Activated T-cell treated with anti-CD3 and anti-CD28 coated beads, Interleukin-2, amount 50 U/mL, for 24 hours (primary cell): ENCODE data around the gene SNRPD1.
"Not testable (repeated sequence)": the region's sequence is repeated elsewhere in the genome, so short reads cannot be mapped to it uniquely, and the experiment has no call there.

ENCODE experiments used
- DNase-seq: peaks from one replicate; pipeline ENCODE4 v3.0.0-alpha.2; 2020
- H3K27ac Mint-ChIP-seq: 2 replicates; pipeline ENCODE4 v1.8.0; 2020; ENCODE audit warnings: mild to moderate bottlenecking, mixed read lengths
- H3K27me3 Mint-ChIP-seq: 2 replicates; pipeline ENCODE4 v1.8.0; 2020; ENCODE audit warnings: mixed read lengths
- H3K36me3 Mint-ChIP-seq: 2 replicates; pipeline ENCODE4 v1.8.0; 2020; ENCODE audit warnings: low read depth, mixed read lengths
- H3K4me1 Mint-ChIP-seq: 2 replicates; pipeline ENCODE4 v1.8.0; 2020; ENCODE audit warnings: low read depth, mixed read lengths
- H3K4me3 Mint-ChIP-seq: 2 replicates; pipeline ENCODE4 v1.8.0; 2020; ENCODE audit warnings: mild to moderate bottlenecking, moderate library complexity, mixed read lengths
- H3K9me3 Mint-ChIP-seq: 2 replicates; pipeline ENCODE4 v1.8.0; 2020; ENCODE audit warnings: mixed read lengths

Gene SNRPD1

DNA sequence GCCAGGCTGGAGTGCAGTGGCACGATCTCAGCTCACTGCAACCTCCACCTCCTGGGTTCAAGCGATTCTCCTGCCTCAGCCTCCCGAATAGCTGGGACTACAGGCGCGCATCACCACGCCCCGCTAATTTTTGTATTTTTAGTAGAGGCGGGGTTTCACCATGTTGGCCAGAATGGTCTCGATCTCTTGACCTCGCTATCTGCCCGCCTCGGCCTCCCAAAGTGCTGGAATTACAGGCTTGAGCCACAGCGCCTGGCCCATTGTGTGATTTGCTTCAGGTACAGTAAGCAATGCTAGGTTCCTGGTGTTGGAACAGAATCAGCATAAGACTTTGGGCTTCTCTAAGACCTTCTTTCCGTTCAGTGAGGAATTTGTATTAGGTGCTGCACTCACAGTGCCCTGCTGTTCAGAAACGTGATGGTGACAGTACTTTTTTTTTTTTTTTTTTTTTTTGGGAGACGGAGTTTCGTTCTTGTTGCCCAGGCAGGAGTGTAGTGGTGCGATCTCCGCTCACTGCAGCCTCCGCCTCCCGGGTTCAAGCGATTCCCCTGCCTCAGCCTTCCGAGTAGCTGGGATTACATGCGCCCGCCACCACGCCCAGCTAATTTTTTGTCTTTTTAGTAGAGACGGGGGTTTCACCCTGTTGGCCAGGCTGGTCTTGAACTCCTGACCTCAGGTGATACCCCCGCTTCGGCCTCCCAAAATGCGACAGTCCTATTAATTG lies 551 bp upstream of the SNRPD1 start:
- H3K4me3 Mint-ChIP-seq: peak overlapping the region; percentile 95
- H3K4me1 Mint-ChIP-seq: peaks cover 26% of the 10 kb centered on the region
- H3K27ac Mint-ChIP-seq: peak overlapping the region; percentile 99
- not testable (repeated sequence) for H3K27me3 Mint-ChIP-seq, DNase-seq, H3K9me3 Mint-ChIP-seq
- H3K36me3 Mint-ChIP-seq: peaks cover 44% of the 10 kb centered on the region

DNA sequence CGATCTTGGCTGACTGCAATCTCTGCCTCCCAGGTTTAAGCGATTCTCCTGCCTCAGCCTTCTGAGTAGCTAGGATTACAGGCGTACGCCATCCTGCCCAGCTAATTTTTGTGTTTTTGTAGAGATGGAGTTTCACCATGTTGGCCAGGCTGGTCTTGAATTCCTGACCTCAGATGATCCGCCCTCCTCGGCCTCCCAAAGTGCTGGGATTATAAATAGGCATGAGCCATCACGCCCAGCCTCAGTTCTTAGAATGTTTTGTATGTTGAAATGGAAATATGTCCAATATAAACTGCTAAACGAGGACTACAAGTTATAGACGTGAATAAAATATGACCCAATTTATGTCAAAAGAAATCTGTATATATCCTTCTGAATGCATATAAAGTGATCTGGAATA lies 9.5 kb downstream of the SNRPD1 start:
- Mint-ChIP-seq H3K36me3 (peaks cover 83% of the 10 kb centered on the region), H3K4me1 (peaks cover 30% of the 10 kb centered on the region)
- not testable (repeated sequence) for H3K4me3 Mint-ChIP-seq, H3K9me3 Mint-ChIP-seq, H3K27me3 Mint-ChIP-seq, H3K27ac Mint-ChIP-seq, DNase-seq

DNA sequence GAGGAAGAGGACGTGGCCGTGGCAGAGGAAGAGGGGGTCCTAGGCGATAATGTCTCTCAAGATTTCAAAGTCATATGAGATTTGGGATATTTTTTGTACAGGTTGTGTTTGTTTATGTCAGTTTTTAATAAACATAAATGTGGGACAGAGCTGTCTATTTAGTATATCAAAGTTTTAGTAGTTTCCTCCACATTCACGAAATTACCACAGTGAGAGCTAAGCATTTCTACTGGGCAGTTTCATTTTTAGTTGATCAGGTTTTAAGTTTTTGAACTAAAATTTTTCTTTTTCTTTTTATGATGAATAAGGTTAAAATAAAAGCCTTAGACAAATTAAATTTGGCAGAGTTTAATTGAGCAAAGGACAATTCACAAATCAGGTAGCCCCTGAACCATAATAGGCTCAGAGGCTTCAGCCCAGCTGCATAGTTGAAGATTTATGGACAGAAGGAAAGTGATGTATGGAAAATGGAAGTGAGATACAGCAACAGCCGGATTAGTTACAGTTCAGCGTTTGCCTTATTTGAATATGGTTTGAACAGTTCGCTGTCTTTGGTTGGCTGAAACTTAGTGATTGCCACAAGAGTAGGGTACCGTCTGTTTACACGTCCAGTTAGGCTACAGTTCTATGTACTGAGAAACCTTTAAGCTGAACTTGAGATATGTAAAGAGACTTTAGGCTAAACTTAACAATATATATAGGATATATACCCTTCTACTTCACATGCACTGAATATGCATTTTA lies 17.1 kb downstream of the SNRPD1 start:
- no peak for DNase-seq
- H3K4me3 Mint-ChIP-seq: no peak overlapping the region
- peaks cover 90% of the 10 kb centered on the region for H3K36me3 Mint-ChIP-seq
- H3K4me1 Mint-ChIP-seq: peaks cover 17% of the 10 kb centered on the region
- H3K27ac Mint-ChIP-seq: peak overlapping the region; percentile 87
- no peaks in the 10 kb centered on the region for H3K9me3 Mint-ChIP-seq
- H3K27me3 Mint-ChIP-seq: no peaks in the 10 kb centered on the region

DNA sequence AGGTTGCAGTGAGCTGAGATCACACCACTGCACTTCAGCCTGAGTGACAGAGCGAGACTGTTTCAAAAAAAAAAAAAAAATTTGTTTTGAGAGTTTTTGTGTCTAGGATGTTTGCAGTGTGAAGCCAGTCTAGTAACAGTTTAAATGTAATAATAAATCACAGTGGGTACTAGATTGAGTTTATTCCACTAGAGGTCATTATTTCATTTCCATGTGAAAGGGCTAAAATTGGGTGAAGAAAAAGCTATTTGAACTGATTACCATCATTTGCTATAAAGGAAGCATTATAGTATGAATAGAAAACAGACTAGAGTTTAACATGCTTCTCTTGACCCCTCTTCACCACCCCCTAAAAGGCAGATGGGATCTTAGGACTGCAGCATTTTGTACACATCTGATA lies 20.3 kb downstream of the SNRPD1 start:
- Mint-ChIP-seq H3K4me3 (no peak overlapping the region), H3K4me1 (peaks cover 14% of the 10 kb centered on the region), H3K27ac (no peak overlapping the region), H3K27me3 (no peaks in the 10 kb centered on the region), H3K9me3 (no peaks in the 10 kb centered on the region), H3K36me3 (peaks cover 93% of the 10 kb centered on the region)
- no peak for DNase-seq

DNA sequence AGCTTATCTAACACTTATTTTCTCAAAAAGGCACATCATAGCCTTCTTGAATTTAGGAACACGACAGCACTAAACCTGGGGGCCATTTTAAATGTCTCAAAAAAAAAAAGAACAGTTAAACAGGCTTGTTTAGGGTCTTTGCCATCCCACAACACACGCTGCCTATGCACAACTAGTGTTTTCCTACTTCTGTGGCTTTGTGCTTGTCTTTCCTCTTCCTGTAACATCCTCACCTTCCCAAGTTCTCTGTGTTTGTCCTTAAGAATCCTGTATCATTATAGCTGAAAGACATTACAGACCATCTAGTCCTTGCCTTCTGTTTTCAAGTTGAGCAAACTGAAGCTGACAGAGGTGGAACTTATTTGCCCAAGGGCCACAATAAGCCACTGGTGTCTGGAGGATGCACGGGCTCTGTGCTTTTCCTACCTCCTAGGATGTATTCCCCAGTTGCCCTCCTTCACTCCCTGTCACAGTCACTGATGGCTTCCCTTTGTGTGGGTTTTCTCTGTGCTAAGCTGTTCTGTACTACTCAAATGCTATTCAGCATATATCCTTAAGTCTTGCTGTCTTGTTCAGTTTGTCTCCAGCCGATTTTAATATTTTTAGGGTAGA lies 22.6 kb downstream of the SNRPD1 start:
- H3K27ac Mint-ChIP-seq: peak overlapping the region; percentile 6
- no peak overlapping the region for H3K4me3 Mint-ChIP-seq
- no peak for DNase-seq
- peaks cover 82% of the 10 kb centered on the region for H3K36me3 Mint-ChIP-seq
- H3K9me3 Mint-ChIP-seq: no peaks in the 10 kb centered on the region
- peaks cover 10% of the 10 kb centered on the region for H3K4me1 Mint-ChIP-seq
- no peaks in the 10 kb centered on the region for H3K27me3 Mint-ChIP-seq

DNA sequence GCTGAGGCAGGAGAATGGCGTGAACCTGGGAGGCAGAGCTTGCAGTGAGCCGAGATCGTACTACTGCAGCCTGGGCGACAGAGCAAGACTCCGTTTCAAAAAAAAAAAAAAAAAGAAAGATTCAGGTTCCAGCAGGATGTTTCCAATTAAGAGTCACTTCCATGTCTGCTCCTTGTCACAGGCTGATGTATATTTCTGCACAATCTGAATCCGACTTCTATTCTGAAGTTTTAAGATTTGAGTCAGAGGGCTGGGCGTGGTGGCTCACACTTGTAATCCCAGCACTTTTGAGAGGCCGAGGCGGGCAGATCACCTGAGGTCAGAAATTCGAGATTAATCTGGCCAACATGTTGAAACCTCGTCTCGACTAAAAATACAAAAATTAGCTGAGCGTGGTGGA lies 24.7 kb downstream of the SNRPD1 start:
- Mint-ChIP-seq H3K27ac (no peak overlapping the region), H3K4me1 (peaks cover 10% of the 10 kb centered on the region), H3K4me3 (no peak overlapping the region), H3K36me3 (peaks cover 72% of the 10 kb centered on the region), H3K27me3 (no peaks in the 10 kb centered on the region), H3K9me3 (no peaks in the 10 kb centered on the region)
- no peak for DNase-seq

DNA sequence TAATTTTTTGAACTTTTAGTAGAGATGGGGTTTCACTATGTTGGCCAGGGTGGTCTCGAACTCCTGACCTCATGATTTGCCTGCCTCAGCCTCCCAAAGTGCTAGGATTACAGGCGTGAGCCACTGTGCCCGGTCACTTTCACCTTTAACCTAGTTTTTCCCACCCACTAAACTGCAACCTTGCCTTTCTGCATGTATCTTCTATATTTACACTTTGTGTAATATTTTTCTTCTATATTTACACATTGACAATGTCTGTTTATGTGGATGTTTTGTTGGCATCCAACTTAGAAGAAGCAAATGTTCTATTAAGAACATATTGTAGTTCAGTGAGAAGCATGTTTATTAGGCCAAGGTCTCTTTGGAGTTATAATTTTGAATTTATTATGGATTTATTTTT lies 26.7 kb downstream of the SNRPD1 start:
- no peak overlapping the region for H3K27ac Mint-ChIP-seq
- peaks cover 68% of the 10 kb centered on the region for H3K36me3 Mint-ChIP-seq
- H3K4me3 Mint-ChIP-seq: no peak overlapping the region
- H3K9me3 Mint-ChIP-seq: no peaks in the 10 kb centered on the region
- no peak for DNase-seq
- no peaks in the 10 kb centered on the region for H3K27me3 Mint-ChIP-seq
- peaks cover 10% of the 10 kb centered on the region for H3K4me1 Mint-ChIP-seq

DNA sequence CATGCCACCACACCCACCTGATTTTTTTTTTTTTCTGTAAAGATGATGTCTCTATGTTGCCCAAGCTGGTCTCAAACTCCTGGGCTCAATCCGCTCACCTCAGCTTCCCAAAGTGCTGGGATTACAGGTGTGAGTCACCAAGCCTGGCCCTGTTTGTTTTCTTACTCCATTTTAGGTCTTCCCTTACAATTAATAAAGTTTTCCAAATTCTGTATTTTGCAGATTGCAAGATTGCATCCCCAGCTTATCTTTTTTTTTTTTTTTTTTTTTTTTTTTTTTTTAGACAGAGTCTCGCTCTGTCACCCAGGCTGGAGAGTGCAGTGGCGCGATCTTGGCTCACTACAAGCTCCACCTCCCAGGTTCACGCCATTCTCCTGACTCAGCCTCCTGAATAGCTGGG lies 28.3 kb downstream of the SNRPD1 start:
- peaks cover 10% of the 10 kb centered on the region for H3K4me1 Mint-ChIP-seq
- not testable (repeated sequence) for H3K4me3 Mint-ChIP-seq, H3K27me3 Mint-ChIP-seq, DNase-seq, H3K27ac Mint-ChIP-seq, H3K9me3 Mint-ChIP-seq
- H3K36me3 Mint-ChIP-seq: peaks cover 55% of the 10 kb centered on the region

DNA sequence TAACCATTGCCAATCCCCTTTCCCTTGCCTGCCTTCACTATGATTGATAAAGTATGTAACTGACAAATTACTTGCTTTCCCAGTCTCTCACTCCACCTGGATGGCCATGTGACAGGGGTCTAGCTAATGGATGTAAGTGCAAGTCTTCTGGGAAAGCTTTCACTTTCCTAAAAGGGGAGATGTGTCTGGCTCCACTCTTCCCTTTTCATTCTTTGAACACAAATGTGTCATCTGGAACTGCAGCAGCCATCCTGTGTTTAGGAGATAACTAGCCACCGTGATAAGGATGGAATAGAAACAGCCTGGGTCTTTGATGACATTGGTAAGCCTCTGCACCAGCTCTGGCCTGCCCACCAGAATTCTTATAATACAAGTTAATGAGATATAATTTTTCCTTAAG lies 38.2 kb downstream of the SNRPD1 start:
- H3K4me3 Mint-ChIP-seq: no peak overlapping the region
- H3K27ac Mint-ChIP-seq: no peak overlapping the region
- H3K27me3 Mint-ChIP-seq: no peaks in the 10 kb centered on the region
- no peaks in the 10 kb centered on the region for H3K9me3 Mint-ChIP-seq
- peaks cover 2% of the 10 kb centered on the region for H3K4me1 Mint-ChIP-seq
- peaks cover 36% of the 10 kb centered on the region for H3K36me3 Mint-ChIP-seq
- DNase-seq: no peak

DNA sequence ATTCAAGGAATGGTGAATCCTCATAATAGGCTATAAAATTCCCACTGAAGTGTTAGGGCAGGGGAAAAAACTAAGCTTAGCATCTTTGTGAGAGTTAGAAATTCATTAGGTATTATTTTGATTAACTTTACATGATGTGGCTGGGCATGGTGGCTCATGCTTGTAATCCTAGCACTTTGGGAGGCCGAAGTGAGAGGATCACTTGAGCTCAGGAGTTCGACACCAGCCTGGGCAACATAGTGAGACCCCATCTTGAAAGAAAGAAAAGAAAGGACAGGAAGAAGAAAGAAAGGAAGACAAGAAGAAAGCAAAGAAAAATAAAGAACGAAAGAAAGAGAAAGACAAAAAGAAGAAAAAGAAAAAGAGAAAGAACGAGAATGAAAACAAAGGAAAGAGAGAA lies 40.0 kb downstream of the SNRPD1 start:
- H3K4me1 Mint-ChIP-seq: peaks cover 5% of the 10 kb centered on the region
- H3K27me3 Mint-ChIP-seq: no peaks in the 10 kb centered on the region
- no peak overlapping the region for H3K4me3 Mint-ChIP-seq
- DNase-seq: no peak
- no peak overlapping the region for H3K27ac Mint-ChIP-seq
- H3K9me3 Mint-ChIP-seq: no peaks in the 10 kb centered on the region
- H3K36me3 Mint-ChIP-seq: peaks cover 50% of the 10 kb centered on the region

DNA sequence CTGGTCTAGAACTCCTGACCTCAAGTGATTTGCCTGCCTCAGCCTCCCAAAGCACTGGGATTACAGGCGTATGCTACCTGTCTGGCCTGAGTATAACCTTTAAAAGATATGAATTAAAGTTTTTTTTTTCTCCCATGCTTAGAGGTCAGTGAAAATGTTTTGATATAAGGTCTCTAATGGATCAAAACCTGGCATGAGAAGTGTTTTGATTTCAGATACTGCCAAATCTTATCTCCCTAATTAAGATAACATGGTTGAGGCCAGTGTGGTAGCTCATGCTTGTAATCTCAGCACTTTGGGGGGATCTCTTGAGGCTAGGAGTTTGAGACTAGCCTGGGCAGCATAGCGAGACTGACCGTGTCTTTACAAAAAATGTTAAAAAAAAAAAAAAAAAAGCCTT lies 41.2 kb downstream of the SNRPD1 start:
- Mint-ChIP-seq H3K27me3 (no peaks in the 10 kb centered on the region), H3K27ac (no peak overlapping the region), H3K4me1 (peaks cover 5% of the 10 kb centered on the region), H3K36me3 (peaks cover 59% of the 10 kb centered on the region), H3K4me3 (no peak overlapping the region), H3K9me3 (no peaks in the 10 kb centered on the region)
- no peak for DNase-seq

DNA sequence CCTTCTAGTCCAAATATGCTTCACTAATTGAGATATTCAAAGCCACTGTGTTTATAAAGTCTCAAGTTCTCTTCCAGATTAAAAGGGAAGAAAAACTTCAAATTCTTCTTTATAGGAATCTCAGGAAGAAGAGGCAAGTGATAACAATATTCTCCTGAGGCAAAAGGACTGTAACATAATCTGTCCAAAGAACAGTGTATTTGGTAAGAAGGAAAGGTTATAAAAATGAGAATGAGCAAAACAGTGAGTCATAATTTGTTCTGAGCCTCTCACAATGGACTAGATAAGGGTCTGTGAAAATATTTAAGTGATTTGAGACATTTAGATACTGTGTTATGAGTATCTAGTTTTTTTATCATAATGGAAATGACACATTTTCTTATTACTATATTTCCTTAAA lies 44.3 kb downstream of the SNRPD1 start:
- peaks cover 66% of the 10 kb centered on the region for H3K36me3 Mint-ChIP-seq
- H3K4me1 Mint-ChIP-seq: peaks cover 5% of the 10 kb centered on the region
- H3K4me3 Mint-ChIP-seq: no peak overlapping the region
- H3K27ac Mint-ChIP-seq: no peak overlapping the region
- H3K27me3 Mint-ChIP-seq: no peaks in the 10 kb centered on the region
- DNase-seq: no peak
- no peaks in the 10 kb centered on the region for H3K9me3 Mint-ChIP-seq

DNA sequence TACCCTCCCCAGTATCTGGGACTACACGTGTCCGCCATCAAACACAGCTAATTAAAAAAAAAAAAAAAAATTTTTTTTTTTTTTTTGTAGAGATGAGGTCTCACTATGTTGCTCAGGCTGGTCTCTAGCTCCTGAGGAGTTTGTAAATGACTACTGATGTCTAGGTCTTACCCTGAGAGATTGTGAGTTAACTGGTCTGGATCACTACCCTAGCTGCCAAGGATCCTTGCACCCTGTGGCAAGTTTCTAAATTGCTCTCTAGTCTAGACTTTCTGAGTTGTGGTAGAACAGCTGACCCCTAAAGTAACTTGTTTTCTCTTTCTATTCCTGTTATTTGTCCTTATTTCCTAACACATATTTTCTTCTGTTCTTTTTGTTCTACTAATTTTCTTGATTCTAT lies 48.0 kb downstream of the SNRPD1 start:
- H3K27ac Mint-ChIP-seq: no peak overlapping the region
- no peak for DNase-seq
- peaks cover 65% of the 10 kb centered on the region for H3K36me3 Mint-ChIP-seq
- H3K27me3 Mint-ChIP-seq: no peaks in the 10 kb centered on the region
- H3K9me3 Mint-ChIP-seq: no peaks in the 10 kb centered on the region
- H3K4me1 Mint-ChIP-seq: peaks cover 3% of the 10 kb centered on the region
- no peak overlapping the region for H3K4me3 Mint-ChIP-seq

DNA sequence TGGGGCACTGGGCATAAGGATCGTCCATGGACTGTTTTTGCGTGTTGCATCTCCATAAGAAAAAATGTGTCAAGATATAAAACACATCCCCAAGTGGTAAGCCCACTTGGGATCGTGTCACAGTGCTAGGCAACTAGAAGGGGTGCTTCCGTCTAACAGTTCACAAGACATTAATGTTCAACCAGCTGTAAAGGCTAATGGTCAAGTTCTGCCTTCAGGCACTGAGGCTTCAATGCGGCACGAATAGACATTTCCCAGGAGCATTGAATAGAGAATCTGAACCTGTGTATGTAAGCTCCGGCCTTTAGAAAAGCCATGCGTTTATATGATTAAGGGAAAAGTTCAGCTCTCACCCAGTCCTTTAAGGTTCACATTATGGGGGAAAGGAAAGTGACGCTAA lies 50.5 kb downstream of the SNRPD1 start:
- H3K4me3 Mint-ChIP-seq: no peak overlapping the region

DNA sequence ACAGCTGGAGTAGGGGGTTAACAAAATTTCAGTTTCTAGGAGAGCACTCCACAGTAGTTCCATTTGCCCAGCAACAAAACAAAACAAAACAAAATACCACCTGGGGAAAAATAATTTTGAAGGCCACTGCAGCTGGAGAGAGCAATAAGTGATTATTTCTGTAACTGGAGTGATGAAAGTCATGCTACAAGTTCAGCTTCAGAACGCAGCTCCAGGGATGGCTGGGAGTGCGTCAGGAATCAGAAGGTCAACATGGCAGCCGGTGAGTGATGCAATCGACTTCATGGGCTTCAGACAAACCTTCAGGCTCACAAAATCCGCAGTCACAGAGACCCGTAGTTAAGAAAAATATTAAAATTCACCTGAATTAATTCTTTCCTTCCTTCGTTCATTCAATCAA lies 51.5 kb downstream of the SNRPD1 start:
- peaks cover 45% of the 10 kb centered on the region for H3K36me3 Mint-ChIP-seq
- no peak overlapping the region for H3K4me3 Mint-ChIP-seq
- no peaks in the 10 kb centered on the region for H3K27me3 Mint-ChIP-seq
- no peaks in the 10 kb centered on the region for H3K9me3 Mint-ChIP-seq
- no peak overlapping the region for H3K27ac Mint-ChIP-seq
- DNase-seq: no peak
- H3K4me1 Mint-ChIP-seq: no peaks in the 10 kb centered on the region

More for the DNA sequence above, 50.5 kb downstream of the SNRPD1 start:
- Mint-ChIP-seq H3K27me3 (no peaks in the 10 kb centered on the region), H3K36me3 (peaks cover 51% of the 10 kb centered on the region), H3K9me3 (no peaks in the 10 kb centered on the region), H3K27ac (no peak overlapping the region), H3K4me1 (no peaks in the 10 kb centered on the region)
- DNase-seq: no peak
